ENCODE measurements around the gene RHOT1. TPM values are rescaled to one million over a fixed set of nuclear protein-coding genes. Genes with fewer than 3 reads are reported as not detected.
"Not testable (repeated sequence)": the region's sequence is repeated elsewhere in the genome, so short reads cannot be mapped to it uniquely, and the experiment has no call there.

The RHOT1 gene
- total RNA-seq = 17.2 TPM

DNA sequence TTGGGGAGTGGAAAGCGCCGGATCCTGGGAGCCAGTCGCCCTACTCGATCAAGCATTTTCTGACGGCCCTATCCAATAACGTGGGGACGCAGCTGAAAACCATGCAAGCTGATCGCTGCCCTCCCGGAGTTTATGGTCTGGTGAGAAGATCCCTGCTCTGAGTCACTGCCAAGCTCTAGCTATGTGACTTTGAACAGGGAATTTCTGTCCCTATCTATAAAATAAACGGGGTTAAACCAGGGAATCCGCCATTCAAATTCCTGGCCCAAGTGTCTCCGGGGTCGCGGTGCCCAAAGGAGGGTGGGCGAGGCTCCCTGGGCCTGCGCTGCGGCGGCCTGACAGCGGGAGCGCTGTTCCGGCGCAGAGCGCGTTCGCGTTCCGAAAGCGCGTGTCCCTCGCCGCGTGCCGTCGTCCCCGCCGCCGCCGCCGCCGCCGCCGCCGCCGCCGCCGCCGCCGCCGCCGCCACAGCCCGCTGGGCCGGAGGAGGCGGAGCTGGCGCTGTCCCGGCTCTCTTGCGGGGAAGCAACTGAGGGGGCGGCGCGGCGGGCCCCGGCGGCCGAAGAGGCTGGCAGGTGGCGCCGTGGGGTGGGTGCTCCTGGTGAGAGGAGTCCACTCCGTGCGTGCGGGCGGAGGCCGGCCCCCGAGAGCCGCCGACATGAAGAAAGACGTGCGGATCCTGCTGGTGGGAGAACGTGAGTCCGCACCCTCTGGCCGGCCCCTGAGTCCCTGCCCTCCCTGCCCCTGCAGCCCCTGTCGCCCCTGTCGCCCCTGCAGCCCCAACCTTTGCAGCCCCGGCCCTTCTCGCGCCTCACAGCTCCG, at the start of gene RHOT1:
RHOT1 (plus strand) TSS at position 465 of the 819 bp plus-strand sequence; CDS start at position 656, 191 bp downstream.
- Histone ChIP-seq H3K27me3 (no peaks in the 10 kb centered on the region), H3K27ac (peak within 1 kb of the TSS; percentile 86 to 88), H3K36me3 (no peaks in the 10 kb centered on the region), H3K4me3 (peak within 1 kb of the TSS; percentile 96 to 97), H3K4me1 (peaks cover 0 to 14% of the 10 kb centered on the region in 2 donors), H3K9me3 (no peaks in the 10 kb centered on the region)
- intact Hi-C loops (cut with DNase I) = loop anchor here (2.0 kb wide), 1 partner anchor 135 kb away; the partner anchor contains the start of gene LRRC37B
- TF ChIP-seq, protein P1, sequence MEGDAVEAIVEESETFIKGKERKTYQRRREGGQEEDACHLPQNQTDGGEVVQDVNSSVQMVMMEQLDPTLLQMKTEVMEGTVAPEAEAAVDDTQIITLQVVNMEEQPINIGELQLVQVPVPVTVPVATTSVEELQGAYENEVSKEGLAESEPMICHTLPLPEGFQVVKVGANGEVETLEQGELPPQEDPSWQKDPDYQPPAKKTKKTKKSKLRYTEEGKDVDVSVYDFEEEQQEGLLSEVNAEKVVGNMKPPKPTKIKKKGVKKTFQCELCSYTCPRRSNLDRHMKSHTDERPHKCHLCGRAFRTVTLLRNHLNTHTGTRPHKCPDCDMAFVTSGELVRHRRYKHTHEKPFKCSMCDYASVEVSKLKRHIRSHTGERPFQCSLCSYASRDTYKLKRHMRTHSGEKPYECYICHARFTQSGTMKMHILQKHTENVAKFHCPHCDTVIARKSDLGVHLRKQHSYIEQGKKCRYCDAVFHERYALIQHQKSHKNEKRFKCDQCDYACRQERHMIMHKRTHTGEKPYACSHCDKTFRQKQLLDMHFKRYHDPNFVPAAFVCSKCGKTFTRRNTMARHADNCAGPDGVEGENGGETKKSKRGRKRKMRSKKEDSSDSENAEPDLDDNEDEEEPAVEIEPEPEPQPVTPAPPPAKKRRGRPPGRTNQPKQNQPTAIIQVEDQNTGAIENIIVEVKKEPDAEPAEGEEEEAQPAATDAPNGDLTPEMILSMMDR (IDR thresholded peaks at IDR 0.05) = peak; percentile 37 to 70 (median 55)
- DNase-seq (ENCODE audit: low spot score in 2 of 2) = peak; percentile 38 to 86

DNA sequence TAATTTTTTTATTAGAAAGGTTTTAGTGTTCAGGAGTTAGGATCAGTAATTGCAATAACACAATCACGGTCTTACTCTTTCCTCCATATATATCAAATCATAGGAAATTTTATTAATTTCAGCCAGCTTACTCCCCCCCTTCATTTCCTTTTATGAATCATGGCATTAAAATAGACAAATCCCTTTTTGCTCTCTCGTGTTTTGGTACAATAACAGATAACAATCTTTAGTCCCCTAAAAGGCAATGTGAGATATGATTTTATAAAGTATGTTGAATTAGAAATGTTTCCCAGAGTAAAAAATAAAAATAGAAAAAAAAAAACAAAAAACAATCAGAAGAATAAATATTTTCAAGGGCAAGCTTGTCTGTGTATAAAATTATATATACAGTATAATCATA, 42.6 kb upstream of the RHOT1 start:
- Histone ChIP-seq H3K9me3 (no peaks in the 10 kb centered on the region), H3K36me3 (no peaks in the 10 kb centered on the region), H3K27ac (no peak overlapping the region), H3K4me1 (no peaks in the 10 kb centered on the region), H3K27me3 (no peaks in the 10 kb centered on the region), H3K4me3 (no peak overlapping the region)
- TF ChIP-seq, protein P1 (IDR thresholded peaks at IDR 0.05) = no peak
- intact Hi-C loops (cut with DNase I) = no loop called here
- no peak for DNase-seq (ENCODE audit: low spot score in 2 of 2)

DNA sequence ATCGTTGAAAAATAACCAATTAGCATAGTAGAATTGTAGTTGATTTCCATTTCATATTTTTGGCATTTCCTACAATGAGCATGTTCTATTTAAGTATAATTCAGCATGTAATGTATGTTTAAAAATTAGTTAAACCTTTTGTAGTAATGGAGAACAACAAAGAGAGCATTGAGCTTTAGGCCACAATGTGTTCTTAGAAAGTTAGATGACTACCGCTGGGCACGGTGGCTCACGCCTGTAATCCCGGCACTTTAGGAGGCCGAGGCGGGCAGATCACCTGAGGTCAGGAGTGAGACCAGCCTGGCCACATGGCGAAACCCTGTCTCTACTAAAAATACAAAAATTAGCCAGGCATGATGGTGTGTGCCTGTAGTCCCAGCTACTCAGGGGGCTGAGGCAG, 42.0 kb upstream of the RHOT1 start:
- H3K27ac ChIP-seq; H3K4me3 ChIP-seq; H3K36me3 ChIP-seq; DNase-seq (ENCODE audit: low spot score in 2 of 2); H3K27me3 ChIP-seq; H3K9me3 ChIP-seq; H3K4me1 ChIP-seq; intact Hi-C loops (cut with DNase I): not testable (repeated sequence)

DNA sequence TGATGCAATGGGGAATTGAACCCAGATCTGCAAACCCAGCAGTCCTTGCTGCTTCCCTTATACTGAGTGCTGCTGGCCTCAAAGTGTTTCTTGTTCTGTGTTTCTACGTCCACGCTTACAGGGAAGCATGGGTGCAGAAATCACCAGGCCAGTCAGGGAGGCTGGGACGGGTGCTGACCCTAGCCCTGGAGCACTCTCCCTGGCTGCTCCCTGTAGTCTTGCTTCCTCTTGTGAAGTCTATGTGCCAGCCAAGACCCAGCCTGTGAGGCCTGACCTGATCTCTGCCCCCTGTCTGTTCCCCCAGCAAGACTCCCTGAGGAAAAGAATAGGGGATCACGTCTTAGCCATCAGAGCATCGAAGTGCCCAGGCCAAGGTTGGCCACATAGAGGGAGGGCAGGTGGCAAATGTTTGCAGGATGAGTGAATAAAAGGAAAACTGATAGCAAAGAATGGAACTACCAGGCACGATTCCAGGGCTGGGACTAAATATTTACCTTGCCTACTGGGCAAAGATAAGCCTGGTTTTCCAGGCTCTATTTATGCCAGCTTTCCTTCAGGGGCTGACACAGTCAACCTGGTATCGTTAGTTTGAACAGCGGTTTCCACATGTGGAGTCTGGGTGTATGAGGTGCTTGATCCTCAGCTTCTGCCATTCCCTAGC, 41.2 kb upstream of the RHOT1 start:
- H3K4me3 ChIP-seq = no peak overlapping the region
- H3K9me3 ChIP-seq = no peaks in the 10 kb centered on the region
- no peaks in the 10 kb centered on the region for H3K36me3 ChIP-seq
- H3K4me1 ChIP-seq = no peaks in the 10 kb centered on the region
- H3K27ac ChIP-seq = no peak overlapping the region
- no peaks in the 10 kb centered on the region for H3K27me3 ChIP-seq
- TF ChIP-seq, protein P1 (IDR thresholded peaks at IDR 0.05) = no peak
- DNase-seq (ENCODE audit: low spot score in 2 of 2) = no peak
- intact Hi-C loops (cut with DNase I) = no loop called here

DNA sequence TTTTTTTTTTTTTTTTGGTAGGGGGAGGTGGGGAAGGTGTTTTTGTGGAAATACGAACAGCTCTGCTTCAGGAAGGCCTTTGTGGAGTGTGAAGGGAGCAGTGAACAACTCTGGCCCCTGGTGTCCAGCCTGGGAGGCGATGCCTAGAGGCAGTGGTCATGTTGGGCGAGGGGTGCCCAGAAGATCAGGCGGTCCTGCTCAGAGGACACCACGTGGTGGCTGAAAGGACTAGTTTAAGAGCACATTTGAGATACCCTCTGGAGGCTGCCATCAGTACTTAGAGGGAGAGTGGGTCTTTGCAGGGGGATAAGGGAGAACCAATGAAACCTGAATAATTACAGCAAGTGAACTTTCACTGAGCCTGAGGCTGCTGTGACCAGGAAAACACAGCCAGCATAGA, 40.1 kb upstream of the RHOT1 start:
- Histone ChIP-seq H3K27me3 (no peaks in the 10 kb centered on the region), H3K36me3 (no peaks in the 10 kb centered on the region), H3K4me3 (no peak overlapping the region), H3K4me1 (no peaks in the 10 kb centered on the region), H3K27ac (no peak overlapping the region), H3K9me3 (no peaks in the 10 kb centered on the region)
- intact Hi-C loops (cut with DNase I) = no loop called here
- no peak for DNase-seq (ENCODE audit: low spot score in 2 of 2)
- TF ChIP-seq, protein P1 (IDR thresholded peaks at IDR 0.05) = no peak

DNA sequence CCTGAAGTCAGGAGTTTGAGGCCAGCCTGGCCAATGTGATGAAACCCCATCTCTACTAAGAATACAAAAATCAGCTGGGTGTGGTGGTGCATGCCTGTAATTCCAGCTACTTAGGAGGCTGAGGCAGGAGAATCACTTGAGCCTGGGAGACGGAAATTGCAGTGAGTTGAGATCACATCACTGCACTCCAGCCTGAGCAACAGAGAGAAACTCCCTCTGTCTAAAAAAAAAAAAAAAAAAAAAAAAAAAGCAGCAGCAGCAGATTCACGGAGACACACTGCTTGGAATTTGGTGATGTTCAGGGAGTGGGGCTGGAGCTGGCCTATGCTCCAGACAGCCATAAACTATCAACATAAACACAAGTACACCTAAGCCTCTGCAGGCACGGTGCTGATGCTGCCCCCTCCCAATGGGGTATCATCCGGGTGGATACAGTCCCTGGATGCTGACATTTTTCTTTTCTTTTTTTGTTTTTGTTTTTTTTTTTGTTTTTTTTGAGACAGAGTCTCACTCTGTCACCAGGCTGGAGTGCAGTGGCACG, 39.6 kb upstream of the RHOT1 start:
- Histone ChIP-seq H3K27ac (no peak overlapping the region), H3K4me3 (no peak overlapping the region), H3K9me3 (no peaks in the 10 kb centered on the region), H3K4me1 (no peaks in the 10 kb centered on the region), H3K36me3 (no peaks in the 10 kb centered on the region), H3K27me3 (no peaks in the 10 kb centered on the region)
- no peak for DNase-seq (ENCODE audit: low spot score in 2 of 2)
- TF ChIP-seq, protein P1 (IDR thresholded peaks at IDR 0.05) = no peak
- intact Hi-C loops (cut with DNase I) = no loop called here

Measured in ascending aorta (tissue), 2 donors.